ENCODE results near the gene LMAN2.
A peak's percentile ranks its signal among the peaks of the same experiment; 100 is the strongest.
"Not testable (repeated sequence)": the region's sequence is repeated elsewhere in the genome, so short reads cannot be mapped to it uniquely, and the experiment has no call there.

LMAN2 gene

DNA sequence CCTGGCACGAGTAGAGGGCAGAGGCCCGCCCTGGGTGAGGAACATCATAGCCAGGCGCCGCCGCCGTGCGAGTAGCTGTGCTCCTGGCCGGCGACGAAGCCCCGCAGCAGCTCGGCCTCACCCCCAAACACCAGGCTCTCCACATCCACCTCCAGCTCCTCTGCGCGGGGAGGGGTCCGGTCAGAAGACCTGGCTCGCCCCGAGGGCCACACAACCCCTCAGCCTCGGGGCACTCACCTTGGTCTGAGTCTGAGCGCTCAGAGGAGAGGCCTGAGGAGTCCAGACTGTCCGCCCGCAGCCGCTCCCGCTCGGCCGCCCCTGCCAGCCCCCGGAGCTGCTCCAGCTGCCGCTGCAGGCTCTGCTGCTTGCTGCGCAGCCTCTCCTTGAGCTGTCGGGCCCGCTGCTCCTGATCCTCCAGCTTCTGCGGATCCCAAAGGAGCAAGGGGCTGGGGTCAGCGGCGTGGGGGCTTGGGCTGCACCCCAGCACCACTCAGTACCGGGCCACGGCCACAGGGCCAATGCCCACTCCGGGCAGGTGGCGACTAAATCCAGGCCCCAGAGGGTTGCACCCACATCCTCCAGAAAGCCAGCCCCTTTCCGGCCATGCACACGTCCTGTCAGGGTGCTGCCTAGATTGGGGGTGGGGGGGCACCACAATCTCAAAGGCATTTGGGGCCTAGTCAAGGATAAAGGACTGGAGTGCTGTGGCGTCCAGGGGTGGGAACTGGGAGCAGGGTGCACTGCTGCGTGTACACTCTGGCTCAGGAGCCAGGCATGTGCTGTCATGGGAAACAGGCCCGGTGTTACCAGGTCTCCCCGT is 43.7 kb downstream of the LMAN2 start:
- H3K27me3 Mint-ChIP-seq: no peaks in the 10 kb centered on the region
- ATAC-seq (replicated peaks; ENCODE audit: extremely low read depth, poor library complexity, severe bottlenecking) (no peak), DNase-seq (ENCODE audit: low spot score in 2 of 2) (no peak)
- no peak overlapping the region for H3K4me3 Mint-ChIP-seq
- no peaks in the 10 kb centered on the region for H3K9me3 Mint-ChIP-seq
- peaks cover 65% of the 10 kb centered on the region for H3K4me1 Mint-ChIP-seq
- H3K27ac Mint-ChIP-seq (ENCODE audit: low read depth): no peak overlapping the region
- peaks cover 25% of the 10 kb centered on the region for H3K36me3 Mint-ChIP-seq (ENCODE audit: insufficient read depth)

DNA sequence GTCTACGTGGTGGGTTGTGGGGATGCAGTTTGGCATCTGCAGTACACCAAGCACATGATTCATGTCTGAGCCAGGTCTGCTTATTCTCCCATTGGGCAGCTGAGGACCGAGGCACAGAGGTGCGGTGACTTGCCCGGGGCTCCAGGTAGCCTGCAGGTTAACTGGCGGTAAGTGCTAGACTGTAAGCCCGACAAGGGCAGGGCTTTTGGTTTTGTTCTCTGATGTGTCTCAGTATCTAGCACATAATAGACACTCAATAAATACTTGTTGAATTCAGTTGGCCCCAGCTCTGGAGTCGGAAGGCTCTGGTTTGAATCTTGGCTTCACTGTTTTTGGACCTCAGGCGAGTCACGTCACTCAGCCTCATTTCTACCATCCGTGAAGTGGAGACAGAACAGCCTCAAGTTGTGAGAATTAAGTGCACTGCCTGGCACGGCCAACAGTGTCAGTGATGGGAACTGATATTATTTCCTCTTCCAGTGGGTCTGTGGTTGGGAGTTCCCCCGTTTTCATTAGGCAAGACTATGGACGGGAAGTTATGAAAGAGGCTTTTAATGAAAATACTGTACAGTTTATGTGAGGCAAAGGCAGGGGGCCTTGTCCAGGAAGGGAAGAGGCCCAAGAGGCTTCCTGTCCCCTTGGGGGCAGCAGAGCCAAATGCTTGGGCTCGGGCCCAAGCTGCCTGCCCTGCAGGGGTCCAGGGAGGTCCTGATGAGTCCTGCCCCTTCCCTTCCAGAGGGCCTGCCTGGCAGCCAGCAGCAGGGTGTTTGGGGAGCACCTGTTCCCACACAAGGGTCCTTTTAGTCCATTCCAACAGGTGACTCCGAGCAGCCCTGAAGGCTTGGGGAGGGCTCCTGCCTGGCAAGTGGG is 44.6 kb downstream of the LMAN2 start:
- H3K27me3 Mint-ChIP-seq: no peaks in the 10 kb centered on the region
- H3K4me3 Mint-ChIP-seq: no peak overlapping the region
- H3K27ac Mint-ChIP-seq (ENCODE audit: low read depth): no peak overlapping the region
- peaks cover 27% of the 10 kb centered on the region for H3K36me3 Mint-ChIP-seq (ENCODE audit: insufficient read depth)
- peaks cover 69% of the 10 kb centered on the region for H3K4me1 Mint-ChIP-seq
- DNase-seq (ENCODE audit: low spot score in 2 of 2) (no peak), ATAC-seq (replicated peaks; ENCODE audit: extremely low read depth, poor library complexity, severe bottlenecking) (no peak)
- no peaks in the 10 kb centered on the region for H3K9me3 Mint-ChIP-seq

DNA sequence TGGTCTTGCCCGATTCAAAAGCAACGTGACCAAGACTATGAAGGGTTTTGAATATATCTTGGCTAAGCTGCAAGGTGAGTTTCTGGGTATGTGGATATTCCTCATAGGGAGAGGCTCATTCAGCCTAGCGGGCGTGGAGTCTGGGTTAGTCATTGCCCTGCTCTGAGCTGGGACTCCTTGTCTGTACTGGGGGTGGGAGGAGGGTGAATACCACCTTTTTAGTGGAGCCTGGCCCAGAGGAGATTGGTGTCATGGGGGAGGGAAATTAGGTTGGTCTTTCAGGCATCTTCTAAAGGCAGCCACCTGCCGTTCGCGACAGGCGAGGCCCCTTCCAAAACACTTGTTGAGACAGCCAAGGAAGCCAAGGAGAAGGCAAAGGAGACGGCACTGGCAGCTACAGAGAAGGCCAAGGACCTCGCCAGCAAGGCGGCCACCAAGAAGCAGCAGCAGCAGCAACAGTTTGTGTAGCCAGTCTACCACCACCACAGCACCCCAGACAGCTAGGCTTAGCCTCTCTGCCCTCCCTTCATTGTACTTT is 45.3 kb downstream of the LMAN2 start:
- H3K9me3 Mint-ChIP-seq; DNase-seq (ENCODE audit: low spot score in 2 of 2); ATAC-seq (replicated peaks; ENCODE audit: extremely low read depth, poor library complexity, severe bottlenecking); H3K27me3 Mint-ChIP-seq; H3K27ac Mint-ChIP-seq (ENCODE audit: low read depth): not testable (repeated sequence)
- peaks cover 69% of the 10 kb centered on the region for H3K4me1 Mint-ChIP-seq
- peak overlapping the region; percentile 87 for H3K4me3 Mint-ChIP-seq
- peaks cover 27% of the 10 kb centered on the region for H3K36me3 Mint-ChIP-seq (ENCODE audit: insufficient read depth)

DNA sequence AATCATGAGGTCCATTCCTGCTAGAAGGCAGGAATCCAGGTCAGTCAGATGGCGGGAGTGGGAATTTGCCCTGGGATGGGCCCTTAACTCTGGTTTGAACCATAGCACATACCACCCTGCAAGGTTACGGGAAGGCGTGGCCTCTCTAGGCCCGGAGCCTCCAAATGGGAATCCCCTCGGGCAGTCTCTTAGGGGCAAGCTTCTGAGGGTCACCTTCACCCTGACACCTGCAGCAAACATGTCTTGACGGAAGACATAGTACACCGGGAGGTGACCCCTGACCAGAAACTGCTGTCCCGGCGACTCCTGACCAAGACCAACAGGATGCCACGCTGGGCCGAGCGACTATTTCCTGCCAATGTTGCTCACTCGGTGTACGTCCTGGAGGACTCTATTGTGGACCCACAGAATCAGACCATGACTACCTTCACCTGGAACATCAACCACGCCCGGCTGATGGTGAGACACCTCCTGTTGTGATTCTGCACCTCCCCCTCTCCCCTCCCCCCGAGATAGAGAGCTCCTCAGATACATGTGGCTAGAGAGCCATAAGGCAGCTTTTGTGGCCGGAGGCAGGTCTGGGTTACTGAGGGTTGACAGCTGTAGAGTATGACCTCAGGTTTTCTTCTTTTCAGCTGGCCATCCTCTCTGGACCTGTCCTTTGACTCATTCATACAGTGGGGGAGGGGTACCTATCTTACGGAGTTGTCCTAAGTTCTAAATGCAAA is 46.9 kb downstream of the LMAN2 start:
- H3K36me3 Mint-ChIP-seq (ENCODE audit: insufficient read depth): peaks cover 32% of the 10 kb centered on the region
- H3K27me3 Mint-ChIP-seq: no peaks in the 10 kb centered on the region
- DNase-seq (ENCODE audit: low spot score in 2 of 2): no peak
- H3K4me3 Mint-ChIP-seq: peak overlapping the region; percentile 87
- peak overlapping the region; percentile 85 for H3K27ac Mint-ChIP-seq (ENCODE audit: low read depth)
- no peak for ATAC-seq (replicated peaks; ENCODE audit: extremely low read depth, poor library complexity, severe bottlenecking)
- no peaks in the 10 kb centered on the region for H3K9me3 Mint-ChIP-seq
- H3K4me1 Mint-ChIP-seq: peaks cover 73% of the 10 kb centered on the region

DNA sequence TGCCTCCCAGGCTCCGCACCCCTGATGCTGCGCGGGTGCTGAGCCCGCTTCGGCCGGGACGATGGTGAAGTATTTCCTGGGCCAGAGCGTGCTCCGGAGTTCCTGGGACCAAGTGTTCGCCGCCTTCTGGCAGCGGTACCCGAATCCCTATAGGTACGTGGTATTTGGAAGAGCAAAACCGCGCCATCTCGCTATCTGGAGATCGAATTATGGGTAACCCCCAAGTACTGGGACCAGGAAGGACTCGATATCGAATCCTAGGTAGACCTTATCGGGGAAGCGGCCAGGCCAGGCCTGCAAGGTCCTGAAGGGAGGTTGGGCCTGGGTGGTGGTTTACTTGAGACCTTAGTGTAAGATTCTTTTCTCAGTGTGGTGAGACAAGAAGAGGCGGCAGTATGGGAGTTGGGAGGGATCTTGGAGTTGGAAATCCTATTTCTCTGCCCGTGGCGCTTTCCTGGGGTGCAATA is 47.5 kb downstream of the LMAN2 start:
- ATAC-seq (replicated peaks; ENCODE audit: extremely low read depth, poor library complexity, severe bottlenecking) (peak; percentile 2), DNase-seq (ENCODE audit: low spot score in 2 of 2) (no peak)
- Mint-ChIP-seq H3K9me3 (no peaks in the 10 kb centered on the region), H3K4me1 (peaks cover 74% of the 10 kb centered on the region), H3K4me3 (peak overlapping the region; percentile 87), H3K36me3 (ENCODE audit: insufficient read depth) (peaks cover 34% of the 10 kb centered on the region), H3K27ac (ENCODE audit: low read depth) (peak overlapping the region; percentile 85), H3K27me3 (no peaks in the 10 kb centered on the region)

DNA sequence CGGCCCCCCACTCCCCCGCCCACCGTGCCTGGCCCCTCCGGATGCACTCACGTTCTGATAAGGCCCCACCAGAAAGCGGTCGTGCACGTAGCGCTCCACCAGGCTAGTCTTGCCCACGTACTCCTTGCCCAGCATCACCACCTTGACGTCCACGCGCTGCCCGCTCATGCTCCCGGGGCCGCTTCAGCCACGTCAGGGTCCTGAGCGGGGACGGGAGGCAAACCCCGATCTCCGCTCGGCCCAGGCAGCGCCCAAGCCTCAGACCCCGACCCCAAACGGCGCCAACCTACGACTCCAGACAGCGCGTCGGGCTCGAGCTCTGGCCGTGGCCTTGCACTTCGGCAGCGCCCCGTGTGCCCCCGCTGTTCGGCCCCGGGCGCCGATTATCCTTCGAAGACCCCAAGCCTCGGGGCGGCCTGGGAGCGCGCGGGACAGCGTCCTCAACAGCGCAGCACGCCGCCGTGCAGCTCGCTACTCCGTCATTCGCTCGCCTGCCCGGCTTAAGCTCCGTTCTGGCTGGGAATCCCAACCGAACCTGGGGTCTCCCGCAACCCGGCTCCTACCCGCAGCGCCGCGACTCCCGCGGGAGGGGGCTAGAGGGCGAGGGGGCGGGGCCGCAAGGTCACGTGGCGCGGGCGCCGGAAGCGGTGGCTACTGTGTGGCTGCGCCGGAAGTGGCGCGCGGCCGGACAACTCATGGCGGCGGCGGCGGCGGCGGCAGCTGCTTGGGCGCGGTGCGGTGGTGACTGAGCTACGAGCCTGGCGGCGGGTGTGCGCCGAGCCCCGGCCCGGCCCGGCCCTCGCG is 48.1 kb downstream of the LMAN2 start, which contains the start of the genes PRELID1 and RAB24:
Gene PRELID1, plus strand, starts transcription at position 679 of the 804 bp plus-strand sequence. CDS start 187 bp downstream, outside the sequence.
Gene RAB24, minus strand, starts transcription at position 599 of the 804 bp plus-strand sequence. Its CDS starts 431 bp downstream, at position 168.
- Mint-ChIP-seq H3K27ac (ENCODE audit: low read depth) (peak within 1 kb of the TSS; percentile 85), H3K36me3 (ENCODE audit: insufficient read depth) (peaks cover 36% of the 10 kb centered on the region), H3K4me3 (peak within 1 kb of the TSS; percentile 87), H3K27me3 (no peaks in the 10 kb centered on the region), H3K4me1 (peaks cover 75% of the 10 kb centered on the region), H3K9me3 (no peaks in the 10 kb centered on the region)
- DNase-seq (ENCODE audit: low spot score in 2 of 2): peak; percentile 80
- peak; percentile 70 for ATAC-seq (replicated peaks; ENCODE audit: extremely low read depth, poor library complexity, severe bottlenecking)

DNA sequence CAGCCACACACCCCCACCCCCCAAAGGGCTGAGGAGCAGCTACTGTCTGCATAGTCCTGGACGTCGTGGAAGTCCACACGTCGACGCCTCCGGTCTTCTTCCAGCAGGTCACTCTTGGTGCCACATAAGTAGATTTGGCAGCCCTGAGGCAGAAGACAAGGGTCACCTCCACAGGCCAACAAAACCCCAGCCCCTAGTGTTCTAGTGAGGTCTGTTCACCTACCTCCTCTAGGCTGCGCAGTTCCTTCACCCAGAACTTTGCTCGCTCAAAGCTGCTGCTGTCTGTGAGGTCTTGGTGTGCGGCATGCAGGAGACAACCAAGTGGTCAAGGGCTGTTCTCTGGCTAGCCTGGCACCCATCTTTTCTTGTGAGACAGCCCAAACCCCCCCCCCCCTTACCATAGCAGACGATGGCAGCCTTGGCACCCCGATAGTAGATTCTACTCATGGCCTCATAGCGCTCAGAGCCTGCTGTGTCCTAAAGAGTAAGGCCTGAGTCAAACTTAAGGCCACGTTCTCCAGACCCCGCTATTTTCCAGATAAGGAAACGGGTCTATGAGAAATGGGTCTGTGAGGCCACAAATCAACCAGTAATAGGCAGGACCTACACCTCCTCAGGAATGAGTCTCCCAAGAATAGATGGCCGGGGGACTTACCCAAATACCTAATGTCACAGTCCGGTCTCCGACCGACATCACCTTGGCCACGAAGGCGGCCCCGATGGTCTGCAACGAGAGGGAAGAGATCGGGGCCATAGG is 48.9 kb downstream of the LMAN2 start:
- no peaks in the 10 kb centered on the region for H3K27me3 Mint-ChIP-seq
- no peak for ATAC-seq (replicated peaks; ENCODE audit: extremely low read depth, poor library complexity, severe bottlenecking)
- peak overlapping the region; percentile 85 for H3K27ac Mint-ChIP-seq (ENCODE audit: low read depth)
- H3K36me3 Mint-ChIP-seq (ENCODE audit: insufficient read depth): peaks cover 36% of the 10 kb centered on the region
- DNase-seq (ENCODE audit: low spot score in 2 of 2): no peak
- H3K4me3 Mint-ChIP-seq: peak overlapping the region; percentile 87
- H3K4me1 Mint-ChIP-seq: peaks cover 75% of the 10 kb centered on the region
- H3K9me3 Mint-ChIP-seq: no peaks in the 10 kb centered on the region

DNA sequence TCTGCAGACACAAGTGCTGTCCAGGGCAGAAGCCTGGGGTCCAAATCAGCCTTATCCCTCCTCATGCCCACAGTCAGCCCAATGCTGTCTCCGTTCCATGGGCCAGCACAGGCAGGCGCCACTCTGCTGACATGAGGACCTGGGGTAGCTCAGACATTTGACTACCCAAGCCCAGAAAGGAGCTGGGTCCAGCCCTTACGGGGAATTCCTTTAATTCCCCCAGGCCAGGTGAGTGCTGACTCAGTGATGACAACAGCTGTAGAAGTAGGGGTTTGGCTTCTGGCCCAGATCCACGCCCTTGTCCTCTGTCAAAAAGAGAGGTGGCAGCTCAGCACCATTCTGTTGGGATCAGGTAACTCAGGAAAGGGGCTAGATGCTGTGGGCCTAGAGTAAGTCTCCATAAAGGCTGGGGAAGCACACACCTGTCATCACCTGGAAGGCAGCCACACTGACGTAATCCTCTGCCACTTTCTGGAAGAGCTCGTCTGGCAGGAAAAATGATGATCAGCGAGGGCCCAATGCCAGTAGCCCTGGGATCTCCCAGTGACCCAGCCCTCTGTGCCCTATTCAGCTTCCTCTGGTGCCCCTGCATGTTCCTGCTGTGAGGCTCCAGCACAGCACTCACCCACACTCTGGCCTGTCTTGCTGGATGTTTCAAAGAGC is 49.8 kb downstream of the LMAN2 start:
- Mint-ChIP-seq H3K36me3 (ENCODE audit: insufficient read depth) (peaks cover 33% of the 10 kb centered on the region), H3K4me1 (peaks cover 79% of the 10 kb centered on the region), H3K9me3 (no peaks in the 10 kb centered on the region), H3K27ac (ENCODE audit: low read depth) (peak overlapping the region; percentile 91), H3K4me3 (peak overlapping the region; percentile 87), H3K27me3 (no peaks in the 10 kb centered on the region)
- DNase-seq (ENCODE audit: low spot score in 2 of 2) (no peak), ATAC-seq (replicated peaks; ENCODE audit: extremely low read depth, poor library complexity, severe bottlenecking) (no peak)

DNA sequence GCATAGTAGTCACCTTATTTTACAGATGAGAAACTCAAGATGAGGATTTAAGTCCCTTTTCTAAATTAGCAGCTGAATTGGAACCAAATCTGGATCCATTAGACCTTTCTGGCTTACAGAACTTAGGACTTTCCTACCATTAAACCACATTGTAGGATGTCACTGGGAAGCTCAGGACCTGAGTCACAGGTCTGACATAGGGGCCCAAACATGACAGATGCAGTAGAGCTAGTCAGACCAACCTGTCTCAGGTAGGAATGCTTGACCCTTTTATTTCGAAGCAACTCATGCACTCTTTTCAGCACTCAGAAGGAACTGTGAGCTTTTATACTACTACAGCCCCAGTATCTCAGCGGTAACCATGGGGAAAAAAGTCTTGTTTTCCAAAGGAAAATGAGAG is 50.5 kb downstream of the LMAN2 start:
- peaks cover 81% of the 10 kb centered on the region for H3K4me1 Mint-ChIP-seq
- ATAC-seq (replicated peaks; ENCODE audit: extremely low read depth, poor library complexity, severe bottlenecking): no peak
- no peaks in the 10 kb centered on the region for H3K27me3 Mint-ChIP-seq
- H3K27ac Mint-ChIP-seq (ENCODE audit: low read depth): peak overlapping the region; percentile 91
- H3K36me3 Mint-ChIP-seq (ENCODE audit: insufficient read depth): peaks cover 31% of the 10 kb centered on the region
- peak overlapping the region; percentile 73 for H3K4me3 Mint-ChIP-seq
- DNase-seq (ENCODE audit: low spot score in 2 of 2): no peak
- no peaks in the 10 kb centered on the region for H3K9me3 Mint-ChIP-seq

DNA sequence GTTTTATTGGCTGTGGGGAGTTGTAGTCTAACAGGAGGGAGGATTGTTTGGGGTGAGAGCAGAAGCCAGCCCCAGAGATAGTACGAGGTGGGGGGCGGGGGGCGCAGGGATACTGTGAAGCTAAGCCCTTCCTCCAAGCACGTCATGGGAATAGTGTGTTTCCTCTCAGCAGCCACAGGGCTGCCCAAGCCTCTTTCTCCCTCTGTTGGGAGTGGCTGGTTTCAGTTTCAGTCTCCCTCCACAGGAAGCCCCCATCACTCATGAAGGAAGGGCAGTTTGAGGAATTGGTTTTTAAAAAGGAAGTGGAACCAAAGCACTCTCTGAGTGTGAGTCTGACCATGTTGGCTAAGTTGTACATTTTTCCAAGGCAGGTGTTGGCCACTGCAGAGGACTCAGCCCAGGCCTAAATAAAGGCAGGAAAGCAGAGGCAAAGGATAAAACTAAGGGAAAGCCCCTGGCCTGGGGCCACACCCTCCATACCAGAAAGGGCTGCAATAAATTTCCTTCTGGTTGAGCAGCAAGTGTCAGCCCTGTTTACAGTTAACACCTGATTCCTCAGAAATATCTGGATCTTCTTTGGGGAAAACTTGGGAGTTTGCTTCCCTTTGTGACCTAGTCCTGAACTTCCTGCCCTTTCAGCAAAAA is 51.1 kb downstream of the LMAN2 start:
- ATAC-seq (replicated peaks; ENCODE audit: extremely low read depth, poor library complexity, severe bottlenecking) (peak; percentile 68), DNase-seq (ENCODE audit: low spot score in 2 of 2) (peak in 1 of 2 donors; percentile 60)
- Mint-ChIP-seq H3K36me3 (ENCODE audit: insufficient read depth) (peaks cover 29% of the 10 kb centered on the region), H3K9me3 (no peaks in the 10 kb centered on the region), H3K27me3 (no peaks in the 10 kb centered on the region), H3K4me3 (peak overlapping the region; percentile 73), H3K4me1 (peaks cover 81% of the 10 kb centered on the region), H3K27ac (ENCODE audit: low read depth) (peak overlapping the region; percentile 91)
